ENCODE measurements around the gene PPP6R1. TPM values are rescaled to one million over a fixed set of nuclear protein-coding genes. Genes with fewer than 3 reads are reported as not detected.

PPP6R1 gene
- total and polyA plus RNA-seq, 2 of the 13 experiments (the other 11 are each of a cell fraction or from before 2014, with no cell fraction given): 25.8 to 54.0 TPM

DNA sequence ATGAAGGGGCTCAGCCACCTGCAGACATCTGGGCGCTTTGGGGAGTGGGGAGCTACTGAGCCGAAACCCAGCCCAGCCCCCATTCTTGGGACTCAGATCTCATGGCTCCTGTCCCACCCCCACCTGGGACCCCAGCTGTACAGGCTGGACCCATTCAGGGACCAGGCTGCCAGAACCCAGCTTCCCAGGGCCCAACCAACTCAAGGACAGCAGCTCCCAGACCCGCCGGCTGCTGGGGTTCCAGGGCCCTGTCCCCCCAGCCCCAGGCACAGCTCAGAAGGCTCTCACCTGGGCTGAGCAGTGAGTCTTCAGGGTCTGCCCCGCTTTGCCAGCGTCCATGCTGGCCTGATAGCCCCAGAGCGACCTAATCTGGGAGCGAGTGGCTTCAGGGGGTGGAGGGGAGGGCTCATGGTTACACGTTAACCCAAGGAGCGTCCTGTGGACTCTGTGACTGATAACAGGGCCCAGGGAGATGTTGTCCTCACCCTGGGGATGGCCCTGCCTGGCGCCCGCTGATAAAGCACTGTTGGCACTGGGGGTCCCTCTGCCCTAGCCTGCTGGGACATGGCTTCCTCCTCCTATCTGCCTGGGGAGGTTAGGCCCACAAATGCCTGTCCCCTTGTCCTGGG is 30.3 kb downstream of the PPP6R1 start, which contains the start of gene TMEM86B (continued):
- 0 out of 2 replicates have a peak, but pooled peaks have one; percentile 24 for TF ChIP-seq GATAD1 (CRISPR knock-in tag; IDR thresholded peaks at IDR 0.05)
- no peak for TF ChIP-seq ZIK1 (CRISPR knock-in tag; IDR thresholded peaks at IDR 0.05; ENCODE audit: borderline replicate concordance, low read depth)
- no peak for TF ChIP-seq SRF (IDR thresholded peaks at IDR 0.05; ENCODE audit: low read depth, low read length)
- no peak; the same call in 1 of the 2 replicates for TF ChIP-seq SMYD3 (CRISPR knock-in tag; IDR thresholded peaks at IDR 0.05)
- no peak for TF ChIP-seq CAMTA2 (CRISPR knock-in tag; IDR thresholded peaks at IDR 0.05; ENCODE audit: borderline replicate concordance)
- TF ChIP-seq ZEB1 (IDR thresholded peaks at IDR 0.05; ENCODE audit: insufficient replicate concordance, low read depth): no peak
- no peak for TF ChIP-seq NR2F2 (IDR thresholded peaks at IDR 0.05; ENCODE audit: borderline replicate concordance, low read depth)
- no peak for TF ChIP-seq TCF7 (IDR thresholded peaks at IDR 0.05; ENCODE audit: low read depth)
- TF ChIP-seq GMEB1 (CRISPR knock-in tag; IDR thresholded peaks at IDR 0.05; ENCODE audit: borderline replicate concordance): no peak
- no peak for TF ChIP-seq GPN1 (CRISPR knock-in tag; IDR thresholded peaks at IDR 0.05; ENCODE audit: borderline replicate concordance)
- TF ChIP-seq ZNF598 (CRISPR knock-in tag; IDR thresholded peaks at IDR 0.05; ENCODE audit: borderline replicate concordance): no peak
- TF ChIP-seq, protein P1, sequence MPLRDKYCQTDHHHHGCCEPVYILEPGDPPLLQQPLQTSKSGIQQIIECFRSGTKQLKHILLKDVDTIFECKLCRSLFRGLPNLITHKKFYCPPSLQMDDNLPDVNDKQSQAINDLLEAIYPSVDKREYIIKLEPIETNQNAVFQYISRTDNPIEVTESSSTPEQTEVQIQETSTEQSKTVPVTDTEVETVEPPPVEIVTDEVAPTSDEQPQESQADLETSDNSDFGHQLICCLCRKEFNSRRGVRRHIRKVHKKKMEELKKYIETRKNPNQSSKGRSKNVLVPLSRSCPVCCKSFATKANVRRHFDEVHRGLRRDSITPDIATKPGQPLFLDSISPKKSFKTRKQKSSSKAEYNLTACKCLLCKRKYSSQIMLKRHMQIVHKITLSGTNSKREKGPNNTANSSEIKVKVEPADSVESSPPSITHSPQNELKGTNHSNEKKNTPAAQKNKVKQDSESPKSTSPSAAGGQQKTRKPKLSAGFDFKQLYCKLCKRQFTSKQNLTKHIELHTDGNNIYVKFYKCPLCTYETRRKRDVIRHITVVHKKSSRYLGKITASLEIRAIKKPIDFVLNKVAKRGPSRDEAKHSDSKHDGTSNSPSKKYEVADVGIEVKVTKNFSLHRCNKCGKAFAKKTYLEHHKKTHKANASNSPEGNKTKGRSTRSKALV (CRISPR knock-in tag; IDR thresholded peaks at IDR 0.05): 0 out of 2 replicates have a peak, but pooled peaks have one; percentile 3
- TF ChIP-seq, protein P2, sequence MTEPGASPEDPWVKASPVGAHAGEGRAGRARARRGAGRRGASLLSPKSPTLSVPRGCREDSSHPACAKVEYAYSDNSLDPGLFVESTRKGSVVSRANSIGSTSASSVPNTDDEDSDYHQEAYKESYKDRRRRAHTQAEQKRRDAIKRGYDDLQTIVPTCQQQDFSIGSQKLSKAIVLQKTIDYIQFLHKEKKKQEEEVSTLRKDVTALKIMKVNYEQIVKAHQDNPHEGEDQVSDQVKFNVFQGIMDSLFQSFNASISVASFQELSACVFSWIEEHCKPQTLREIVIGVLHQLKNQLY (CRISPR knock-in tag; IDR thresholded peaks at IDR 0.05): 0 out of 2 replicates have a peak, but pooled peaks have one; percentile 23
- TF ChIP-seq ZNF670 (CRISPR knock-in tag; IDR thresholded peaks at IDR 0.05; ENCODE audit: borderline replicate concordance): no peak
- peak in 1 of 2 experiments; percentile 58; a peak in 1 of 4 replicates for TF ChIP-seq EP300 (IDR thresholded peaks at IDR 0.05; ENCODE audit: low read depth in 2 of 2, low read length in 2 of 2)
- TF ChIP-seq EP300 (CRISPR knock-in tag; IDR thresholded peaks at IDR 0.05; ENCODE audit: borderline replicate concordance): no peak
- TF ChIP-seq ERF (CRISPR knock-in tag; IDR thresholded peaks at IDR 0.05): peak; percentile 41; the same call in 1 of the 2 replicates
- TF ChIP-seq ZNF558 (CRISPR knock-in tag; IDR thresholded peaks at IDR 0.05; ENCODE audit: borderline replicate concordance): no peak; the same call in 1 of the 2 replicates
- TF ChIP-seq ETV6 (CRISPR knock-in tag; conservative IDR thresholded peaks at IDR 0.05): no peak
- TF ChIP-seq, protein P3, sequence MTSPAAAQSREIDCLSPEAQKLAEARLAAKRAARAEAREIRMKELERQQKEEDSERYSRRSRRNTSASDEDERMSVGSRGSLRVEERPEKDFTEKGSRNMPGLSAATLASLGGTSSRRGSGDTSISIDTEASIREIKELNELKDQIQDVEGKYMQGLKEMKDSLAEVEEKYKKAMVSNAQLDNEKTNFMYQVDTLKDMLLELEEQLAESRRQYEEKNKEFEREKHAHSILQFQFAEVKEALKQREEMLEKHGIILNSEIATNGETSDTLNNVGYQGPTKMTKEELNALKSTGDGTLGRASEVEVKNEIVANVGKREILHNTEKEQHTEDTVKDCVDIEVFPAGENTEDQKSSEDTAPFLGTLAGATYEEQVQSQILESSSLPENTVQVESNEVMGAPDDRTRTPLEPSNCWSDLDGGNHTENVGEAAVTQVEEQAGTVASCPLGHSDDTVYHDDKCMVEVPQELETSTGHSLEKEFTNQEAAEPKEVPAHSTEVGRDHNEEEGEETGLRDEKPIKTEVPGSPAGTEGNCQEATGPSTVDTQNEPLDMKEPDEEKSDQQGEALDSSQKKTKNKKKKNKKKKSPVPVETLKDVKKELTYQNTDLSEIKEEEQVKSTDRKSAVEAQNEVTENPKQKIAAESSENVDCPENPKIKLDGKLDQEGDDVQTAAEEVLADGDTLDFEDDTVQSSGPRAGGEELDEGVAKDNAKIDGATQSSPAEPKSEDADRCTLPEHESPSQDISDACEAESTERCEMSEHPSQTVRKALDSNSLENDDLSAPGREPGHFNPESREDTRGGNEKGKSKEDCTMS (CRISPR knock-in tag; conservative IDR thresholded peaks at IDR 0.05): no peak
- no peak for TF ChIP-seq MATR3 (CRISPR knock-in tag; IDR thresholded peaks at IDR 0.05)
- no peak; the same call in 1 of the 2 replicates for TF ChIP-seq ZNF607 (CRISPR knock-in tag; IDR thresholded peaks at IDR 0.05; ENCODE audit: borderline replicate concordance)
- TF ChIP-seq ZNF569 (CRISPR knock-in tag; IDR thresholded peaks at IDR 0.05; ENCODE audit: borderline replicate concordance): no peak
